GM12878 (cell line): ENCODE results near the gene DLG2.

Source experiments
- CTCF ChIP-seq, 3 experiments: IDR thresholded peaks in 2 of 3; conservative IDR thresholded peaks in 1 of 3; 2 replicates each; pipeline ENCODE4 v1.5.1; 2011; ENCODE audit warnings: low read depth in 3 of 3, low read length in 3 of 3, mild to moderate bottlenecking in 3 of 3, control low read depth in 2 of 3, moderate library complexity in 2 of 3, inconsistent platforms in 1 of 3, mixed read lengths in 1 of 3; ENCODE audit not compliant: control insufficient read depth in 2 of 3, insufficient read depth in 1 of 3; ENCODE audit errors: extremely low read depth in 1 of 3
- E2F4 ChIP-seq: IDR thresholded peaks from 2 replicates; pipeline ENCODE4 v1.6.1; 2012; ENCODE audit warnings: low read depth, low read length, improper control_type of control experiment
- FOXM1 ChIP-seq: IDR thresholded peaks from 2 replicates; pipeline ENCODE4 v1.6.1; 2012; ENCODE audit warnings: low read depth, mild to moderate bottlenecking, inconsistent platforms, low read length, moderate library complexity
- GATAD2B ChIP-seq: fragments of 450-650 bp; conservative IDR thresholded peaks from 2 replicates; pipeline ENCODE4 v1.6.1; 2017; ENCODE audit warnings: low read depth, mild to moderate bottlenecking, moderate library complexity
- HCFC1 ChIP-seq: fragments of 150-350 bp; IDR thresholded peaks from 2 replicates; pipeline ENCODE4 v1.6.1; 2014; ENCODE audit warnings: low read length
- NFYB ChIP-seq: IDR thresholded peaks from 2 replicates; pipeline ENCODE4 v1.6.1; 2011; ENCODE audit warnings: low read depth, mild to moderate bottlenecking, low read length, improper control_type of control experiment, moderate library complexity; ENCODE audit not compliant: insufficient read depth
- POLR2A ChIP-seq: IDR thresholded peaks from 2 replicates; pipeline ENCODE4 v1.6.1; 2011; ENCODE audit warnings: low read depth, mild to moderate bottlenecking, low read length
- SMAD1 ChIP-seq: fragments of 450-650 bp; IDR thresholded peaks from 2 replicates; pipeline ENCODE4 v1.6.1; 2018; ENCODE audit warnings: mild to moderate bottlenecking, low read depth; ENCODE audit not compliant: partially characterized antibody
- TAF1 ChIP-seq: IDR thresholded peaks from 2 replicates; pipeline ENCODE4 v1.6.1; 2011; ENCODE audit warnings: mild to moderate bottlenecking, low read depth, low read length, borderline replicate concordance

GRCh38 chr11:84437071-84437980 lies 1189.8 kb downstream of the DLG2 start:
- TF ChIP-seq POLR2A (no peak), E2F4 (no peak), TAF1 (no peak), CTCF (IDR thresholded peaks at IDR 0.05 in 2 of 3, conservative IDR thresholded peaks at IDR 0.05 in 1 of 3; ENCODE audit: control insufficient read depth in 2 of 3, extremely low read depth in 1 of 3, insufficient read depth in 1 of 3, low read depth in 3 of 3, low read length in 3 of 3) (no peak), NFYB (no peak), GATAD2B (no peak), FOXM1 (no peak), SMAD1 (no peak), HCFC1 (no peak)
